MCF 10A (cell line): ENCODE results near the gene MVB12B. TPM values are rescaled to one million over a fixed set of nuclear protein-coding genes. Genes with fewer than 3 reads are reported as not detected.

ENCODE experiments used
- BruUV-seq: library from RNA; stranded (reverse); fragments of 400-500 nt; replicated peaks from 2 replicates; lab custom pipeline; 2021; lab: Mats Ljungman, UMichigan
- CTCF ChIA-PET: fragments of 300-600 bp; sonication (Branson Sonifier 250); formaldehyde crosslinking; extraction: SDS; loops from one replicate; lab custom pipeline; 2021; ENCODE audit warnings: antibody characterized with exemption, inconsistent platforms; lab: Yijun Ruan, JAX
- POLR2A ChIA-PET: fragments of 300-600, 350-650 bp; sonication (Branson Sonifier 250); formaldehyde crosslinking; extraction: SDS; loops from one replicate; lab custom pipeline; 2020; ENCODE audit warnings: antibody characterized with exemption, inconsistent platforms; lab: Yijun Ruan, JAX
- DNase-seq: peaks from one replicate; pipeline ENCODE4 v3.0.0-alpha.2; 2018; ENCODE audit not compliant: unreplicated experiment
- H3K27ac Mint-ChIP-seq: one replicate; pipeline ENCODE4 v1.8.0; 2022; ENCODE audit warnings: mild to moderate bottlenecking, low read depth, mixed read lengths; ENCODE audit not compliant: unreplicated experiment
- H3K27me3 Mint-ChIP-seq: one replicate; pipeline ENCODE4 v1.8.0; 2022; ENCODE audit warnings: mixed read lengths; ENCODE audit not compliant: insufficient read depth, unreplicated experiment
- H3K36me3 Mint-ChIP-seq: one replicate; pipeline ENCODE4 v1.8.0; 2022; ENCODE audit warnings: mild to moderate bottlenecking, moderate library complexity, mixed read lengths; ENCODE audit not compliant: insufficient read depth, unreplicated experiment
- H3K4me1 Mint-ChIP-seq: one replicate; pipeline ENCODE4 v1.8.0; 2022; ENCODE audit warnings: mixed read lengths; ENCODE audit not compliant: insufficient read depth, unreplicated experiment
- H3K4me3 Mint-ChIP-seq: one replicate; pipeline ENCODE4 v1.8.0; 2022; ENCODE audit warnings: mild to moderate bottlenecking, moderate library complexity, mixed read lengths; ENCODE audit not compliant: unreplicated experiment
- H3K9me3 Mint-ChIP-seq: one replicate; pipeline ENCODE4 v1.8.0; 2022; ENCODE audit warnings: mixed read lengths; ENCODE audit not compliant: unreplicated experiment
- intact Hi-C: fragments of 100-400 bp; cut with micrococcal nuclease; formaldehyde crosslinking; loops from 2 replicates; pipeline ENCODE4 v1.14.1; 2022
- total RNA-seq: library from RNA; stranded (reverse); gene quantifications from 2 replicates; pipeline ENCODE4 v1.2.3, GENCODE V29; 2022
- TF ChIP-seq, protein P1 (sequence below): fragments of 200-600 bp; IDR thresholded peaks from one replicate; pipeline ENCODE4 v1.8.0; 2022; ENCODE audit warnings: antibody characterized with exemption, mild to moderate bottlenecking; ENCODE audit not compliant: unreplicated experiment

The MVB12B gene
- total RNA-seq, 1 experiment from 2014 or later = 5.5 TPM

DNA sequence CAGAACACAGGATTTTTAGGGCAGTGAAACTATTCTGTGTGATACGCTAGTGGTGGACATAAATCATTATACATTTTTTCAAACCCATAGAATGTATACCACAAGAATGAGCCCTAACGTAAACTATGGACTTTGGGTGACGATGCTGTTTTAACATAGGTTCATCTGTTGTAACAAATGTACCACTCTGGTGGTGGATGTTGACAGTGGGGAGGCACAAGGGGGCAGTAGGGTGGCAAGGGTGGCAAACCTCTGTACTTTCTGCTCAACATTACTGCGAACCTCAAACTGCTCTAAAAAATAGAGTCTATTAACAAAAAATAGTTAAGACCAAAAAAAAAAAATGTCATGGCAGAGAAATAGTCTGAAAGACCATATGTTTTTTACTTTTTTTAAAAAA, 9.1 kb upstream of the MVB12B start:
- ChIA-PET POLR2A (interaction anchor here (0.8 kb wide), 1 partner anchor 8 kb away, joined by 3 read pairs; no protein-coding TSS in a partner anchor), CTCF (interaction anchor here (0.7 kb wide), 1 partner anchor 19 kb away, joined by 3 read pairs; no protein-coding TSS in a partner anchor)
- Mint-ChIP-seq H3K36me3 (no peaks in the 10 kb centered on the region), H3K4me3 (no peak overlapping the region), H3K9me3 (no peaks in the 10 kb centered on the region), H3K4me1 (no peaks in the 10 kb centered on the region), H3K27me3 (no peaks in the 10 kb centered on the region), H3K27ac (no peak overlapping the region)
- no TSS peak for BruUV-seq
- TF ChIP-seq, protein P1, sequence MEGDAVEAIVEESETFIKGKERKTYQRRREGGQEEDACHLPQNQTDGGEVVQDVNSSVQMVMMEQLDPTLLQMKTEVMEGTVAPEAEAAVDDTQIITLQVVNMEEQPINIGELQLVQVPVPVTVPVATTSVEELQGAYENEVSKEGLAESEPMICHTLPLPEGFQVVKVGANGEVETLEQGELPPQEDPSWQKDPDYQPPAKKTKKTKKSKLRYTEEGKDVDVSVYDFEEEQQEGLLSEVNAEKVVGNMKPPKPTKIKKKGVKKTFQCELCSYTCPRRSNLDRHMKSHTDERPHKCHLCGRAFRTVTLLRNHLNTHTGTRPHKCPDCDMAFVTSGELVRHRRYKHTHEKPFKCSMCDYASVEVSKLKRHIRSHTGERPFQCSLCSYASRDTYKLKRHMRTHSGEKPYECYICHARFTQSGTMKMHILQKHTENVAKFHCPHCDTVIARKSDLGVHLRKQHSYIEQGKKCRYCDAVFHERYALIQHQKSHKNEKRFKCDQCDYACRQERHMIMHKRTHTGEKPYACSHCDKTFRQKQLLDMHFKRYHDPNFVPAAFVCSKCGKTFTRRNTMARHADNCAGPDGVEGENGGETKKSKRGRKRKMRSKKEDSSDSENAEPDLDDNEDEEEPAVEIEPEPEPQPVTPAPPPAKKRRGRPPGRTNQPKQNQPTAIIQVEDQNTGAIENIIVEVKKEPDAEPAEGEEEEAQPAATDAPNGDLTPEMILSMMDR = no peak
- intact Hi-C loops = loop anchor here (1.0 to 5.0 kb wide), 2 partner anchors 69 to 175 kb away; no protein-coding TSS in a partner anchor
- no peak for DNase-seq

DNA sequence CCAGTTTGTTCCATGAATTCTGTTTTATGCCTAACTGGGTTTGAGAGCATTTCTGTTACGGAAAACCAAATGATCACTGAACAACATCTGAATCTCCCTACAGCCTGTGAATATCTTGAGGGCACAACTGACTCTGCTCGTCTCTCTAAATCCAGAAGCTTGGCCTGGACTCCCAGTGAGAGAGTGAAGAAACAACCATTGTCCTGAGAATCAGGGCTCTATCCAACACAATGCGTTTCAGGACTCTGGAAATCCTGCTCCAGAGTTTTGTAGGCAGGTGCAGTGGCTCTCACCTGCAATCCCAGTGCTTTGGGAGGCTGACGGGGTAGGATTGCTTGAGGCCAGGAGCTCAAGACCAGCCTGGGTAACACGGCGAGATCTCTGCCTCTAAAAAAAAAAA, 7.8 kb upstream of the MVB12B start:
- CTCF ChIA-PET = no interaction called here
- Mint-ChIP-seq H3K4me3 (no peak overlapping the region), H3K9me3 (no peaks in the 10 kb centered on the region), H3K27me3 (no peaks in the 10 kb centered on the region), H3K4me1 (no peaks in the 10 kb centered on the region), H3K27ac (no peak overlapping the region), H3K36me3 (no peaks in the 10 kb centered on the region)
- intact Hi-C loops = loop anchor here (5.0 kb wide), 1 partner anchor 173 kb away; no protein-coding TSS in a partner anchor
- POLR2A ChIA-PET = no interaction called here
- no TSS peak for BruUV-seq
- TF ChIP-seq, protein P1 = no peak
- DNase-seq = no peak

DNA sequence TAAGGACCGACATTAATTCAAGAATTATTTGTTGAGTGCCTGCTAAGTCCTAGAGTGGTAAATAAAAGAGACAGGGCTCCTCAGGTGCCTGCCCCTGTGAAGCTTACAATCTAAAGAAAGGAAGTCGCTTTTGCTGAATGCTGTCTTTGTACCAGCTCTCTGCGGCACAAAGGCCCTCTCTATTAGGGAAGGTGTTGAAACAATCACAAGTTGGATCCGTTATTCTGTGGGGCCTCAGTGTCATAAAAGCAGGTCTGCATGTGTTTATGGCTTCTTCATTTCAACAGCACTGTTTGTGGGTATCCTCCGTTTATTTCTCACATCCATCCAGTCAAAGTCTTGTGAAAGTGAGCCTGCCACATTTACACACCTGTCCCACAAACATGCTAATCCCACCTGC, 7.0 kb upstream of the MVB12B start:
- H3K27me3 Mint-ChIP-seq = no peaks in the 10 kb centered on the region
- CTCF ChIA-PET = no interaction called here
- no TSS peak for BruUV-seq
- no peaks in the 10 kb centered on the region for H3K9me3 Mint-ChIP-seq
- H3K36me3 Mint-ChIP-seq = no peaks in the 10 kb centered on the region
- TF ChIP-seq, protein P1 = no peak
- H3K4me1 Mint-ChIP-seq = no peaks in the 10 kb centered on the region
- POLR2A ChIA-PET = no interaction called here
- DNase-seq = no peak
- intact Hi-C loops = loop anchor here (5.0 kb wide), 1 partner anchor 173 kb away; no protein-coding TSS in a partner anchor
- H3K4me3 Mint-ChIP-seq = no peak overlapping the region
- H3K27ac Mint-ChIP-seq = no peak overlapping the region

DNA sequence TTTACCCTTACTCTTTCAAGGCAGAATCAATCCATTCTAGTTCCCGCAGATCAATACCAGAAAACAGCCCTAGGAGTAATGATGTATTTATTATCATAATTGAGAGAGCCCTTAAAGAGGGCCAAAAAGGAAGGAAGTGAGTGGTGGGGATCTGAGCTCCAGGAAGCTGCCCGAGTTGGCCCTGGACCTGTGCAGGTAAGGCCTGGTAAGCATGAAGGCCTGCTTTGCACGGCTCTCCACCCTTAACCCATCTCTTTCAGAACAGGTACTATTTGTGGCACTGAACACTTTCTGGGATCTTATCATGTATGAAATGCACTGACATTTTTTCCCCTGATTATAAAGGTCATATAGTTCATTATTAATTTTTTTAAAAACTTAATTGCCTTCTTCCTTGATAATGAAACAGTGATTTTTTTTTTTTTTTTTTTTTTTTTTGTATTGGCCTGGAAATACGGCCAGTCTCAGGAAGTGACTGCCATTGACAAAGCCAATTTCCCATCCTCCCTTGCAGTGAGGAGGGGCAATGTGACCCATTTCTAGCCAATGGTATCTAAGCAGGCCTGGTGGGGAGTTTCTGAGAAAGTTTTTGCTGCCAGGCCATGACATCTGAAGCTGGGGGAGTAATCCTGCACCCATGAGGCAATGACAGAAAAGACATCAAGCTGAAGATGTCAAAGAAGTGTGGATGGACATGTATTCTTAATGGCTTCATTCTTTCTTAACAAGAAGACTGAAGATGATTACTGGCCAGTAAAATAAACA, 6.3 kb upstream of the MVB12B start:
- Mint-ChIP-seq H3K4me1 (no peaks in the 10 kb centered on the region), H3K9me3 (no peaks in the 10 kb centered on the region), H3K27ac (no peak overlapping the region), H3K27me3 (no peaks in the 10 kb centered on the region), H3K36me3 (no peaks in the 10 kb centered on the region), H3K4me3 (no peak overlapping the region)
- intact Hi-C loops = no loop called here
- TF ChIP-seq, protein P1 = no peak
- no peak for DNase-seq
- ChIA-PET POLR2A (no interaction called here), CTCF (no interaction called here)
- BruUV-seq = no TSS peak
